HCT116 (cell line): ENCODE data around the gene PTPRR.

Source experiments
- CBX3 ChIP-seq: IDR thresholded peaks from 2 replicates; pipeline ENCODE4 v1.6.1; 2012; ENCODE audit warnings: low read depth
- CEBPB ChIP-seq: IDR thresholded peaks from 2 replicates; pipeline ENCODE4 v1.6.1; 2012; ENCODE audit warnings: low read depth
- CTCF ChIP-seq, 3 experiments: fragments of 200-600 bp in 1 of 3; sonication (generic) in 1 of 3; IDR thresholded peaks in 2 of 3; conservative IDR thresholded peaks in 1 of 3; 2 replicates each; pipeline ENCODE4 v1.5.1; 2012 to 2017; ENCODE audit warnings: low read depth in 2 of 3, low read length in 2 of 3, antibody characterized with exemption in 1 of 3, borderline replicate concordance in 1 of 3, control low read depth in 1 of 3, mild to moderate bottlenecking in 1 of 3, mixed read lengths in 1 of 3, mixed run types in 1 of 3, moderate library complexity in 1 of 3; ENCODE audit not compliant: insufficient read depth in 1 of 3
- ELF1 ChIP-seq: IDR thresholded peaks from 2 replicates; pipeline ENCODE4 v1.6.1; 2012; ENCODE audit warnings: low read depth, borderline replicate concordance
- POLR2A ChIP-seq: IDR thresholded peaks from 2 replicates; pipeline ENCODE4 v1.7.0; 2011; ENCODE audit warnings: borderline replicate concordance; ENCODE audit not compliant: insufficient read depth, insufficient read length; ENCODE audit errors: extremely low read depth
- POLR2AphosphoS5 ChIP-seq: IDR thresholded peaks from 2 replicates; pipeline ENCODE4 v1.6.1; 2011; ENCODE audit warnings: mild to moderate bottlenecking, low read depth, low read length, moderate library complexity
- RAD21 ChIP-seq: IDR thresholded peaks from 2 replicates; pipeline ENCODE4 v1.6.1; 2012; ENCODE audit warnings: low read depth, mild to moderate bottlenecking
- ZBTB33 ChIP-seq: IDR thresholded peaks from 2 replicates; pipeline ENCODE4 v1.6.1; 2011; ENCODE audit warnings: mild to moderate bottlenecking, low read length, moderate library complexity; ENCODE audit not compliant: insufficient replicate concordance; ENCODE audit errors: extremely low read depth
- ZNF274 ChIP-seq: fragments of 200-500 bp; sonication (Bioruptor generic); IDR thresholded peaks from 2 replicates; pipeline ENCODE4 v1.6.1; 2014; ENCODE audit warnings: mild to moderate bottlenecking, low read depth, low read length, inconsistent platforms

- TF ChIP-seq POLR2A, result no peak
- no peak for TF ChIP-seq ZNF274
- TF ChIP-seq CEBPB, result no peak
- no peak for TF ChIP-seq ZBTB33
- no peak for TF ChIP-seq CTCF (IDR thresholded peaks at IDR 0.05 in 2 of 3, conservative IDR thresholded peaks at IDR 0.05 in 1 of 3; ENCODE audit: borderline replicate concordance in 1 of 3, insufficient read depth in 1 of 3, low read depth in 2 of 3, low read length in 2 of 3)
- TF ChIP-seq POLR2AphosphoS5, result no peak
- TF ChIP-seq ELF1, result no peak
- no peak for TF ChIP-seq RAD21
- TF ChIP-seq CBX3, result no peak
Measured at GRCh38 chr12:70885956-70886355, 34.6 kb downstream of the PTPRR start.
